GM21423 (cell line): ENCODE measurements around the gene CYP4F12.
"Not testable (repeated sequence)": the region's sequence is repeated elsewhere in the genome, so short reads cannot be mapped to it uniquely, and the experiment has no call there.

Experiments used
- ATAC-seq: cut with Tn5 transposase; IDR thresholded peaks from one replicate; pipeline ENCODE4 v1.9.1; 2021; ENCODE audit warnings: mild to moderate bottlenecking, moderate library complexity; ENCODE audit not compliant: unreplicated experiment

Gene CYP4F12

GRCh38 chr19:15650123-15650522 lies 22.8 kb upstream of the CYP4F12 start:
- ATAC-seq: not testable (repeated sequence)

- ATAC-seq: no peak
Measured at GRCh38 chr19:15651791-15652190, 21.1 kb upstream of the CYP4F12 start.

GRCh38 chr19:15652559-15653278 lies 20.2 kb upstream of the CYP4F12 start:
- no peak for ATAC-seq

GRCh38 chr19:15656467-15656866 lies 16.4 kb upstream of the CYP4F12 start:
- no peak for ATAC-seq

- no peak for ATAC-seq
Measured at GRCh38 chr19:15663247-15663646, 9.6 kb upstream of the CYP4F12 start.

GRCh38 chr19:15666186-15666585 lies 6.7 kb upstream of the CYP4F12 start:
- no peak for ATAC-seq

GRCh38 chr19:15666883-15667282 lies 6.0 kb upstream of the CYP4F12 start:
- ATAC-seq: no peak

- no peak for ATAC-seq
Measured at GRCh38 chr19:15669440-15669839, 3.4 kb upstream of the CYP4F12 start.

- no peak for ATAC-seq
Measured at GRCh38 chr19:15669891-15670290, 3.0 kb upstream of the CYP4F12 start.

- ATAC-seq: no peak
Measured at GRCh38 chr19:15671237-15671821, 1.6 kb upstream of the CYP4F12 start.

GRCh38 chr19:15671891-15672579 lies 852 bp upstream of the CYP4F12 start:
- ATAC-seq: no peak

- ATAC-seq: no peak
Measured at GRCh38 chr19:15673176-15673654, 328 bp downstream of the CYP4F12 start.

GRCh38 chr19:15675560-15675959 lies 2.7 kb downstream of the CYP4F12 start:
- no peak for ATAC-seq

GRCh38 chr19:15679089-15679488 lies 6.2 kb downstream of the CYP4F12 start:
- no peak for ATAC-seq

GRCh38 chr19:15679865-15680264 lies 7.0 kb downstream of the CYP4F12 start:
- ATAC-seq: not testable (repeated sequence)

GRCh38 chr19:15680478-15681322 lies 7.8 kb downstream of the CYP4F12 start:
- no peak for ATAC-seq

- no peak for ATAC-seq
Measured at GRCh38 chr19:15683411-15683810, 10.5 kb downstream of the CYP4F12 start.

- no peak for ATAC-seq
Measured at GRCh38 chr19:15684828-15685227, 11.9 kb downstream of the CYP4F12 start.

- ATAC-seq: no peak
Measured at GRCh38 chr19:15696654-15697194, 23.8 kb downstream of the CYP4F12 start.

- no peak for ATAC-seq
Measured at GRCh38 chr19:15701757-15702533, 29.1 kb downstream of the CYP4F12 start.
